ENCODE measurements around the gene EMC8. TPM values are rescaled to one million over a fixed set of nuclear protein-coding genes. Genes with fewer than 3 reads are reported as not detected.

Gene EMC8
- total RNA-seq, 4 donors from 2014 or later = 23.4 to 32.5 (median 26.8) TPM

DNA sequence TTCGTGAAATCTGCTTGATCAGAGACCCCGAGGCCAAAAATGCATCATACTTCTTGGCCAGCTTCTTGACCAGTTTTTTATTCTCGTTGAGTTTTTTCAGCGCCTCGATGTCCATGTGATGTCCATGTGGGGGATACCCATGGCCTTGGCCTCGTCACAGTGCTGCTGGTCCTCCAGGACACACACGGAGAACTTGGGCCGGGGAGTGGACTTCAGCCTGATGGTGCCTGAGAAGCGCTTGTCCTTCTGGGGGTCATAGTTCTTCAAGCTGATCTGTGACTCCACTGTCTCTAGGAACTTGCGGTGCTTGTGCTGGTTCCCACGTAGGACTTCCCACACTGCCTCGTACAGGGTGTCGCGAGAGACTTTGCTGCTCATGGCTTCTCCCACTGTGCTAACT, 16.8 kb upstream of the EMC8 start:
- H3K9me3 ChIP-seq = no peaks in the 10 kb centered on the region
- TF ChIP-seq POLR2AphosphoS5 (IDR thresholded peaks at IDR 0.05) (no peak), POLR2A (IDR thresholded peaks at IDR 0.05) (no peak), EP300 (IDR thresholded peaks at IDR 0.05) (no peak)
- TF ChIP-seq, protein P1, sequence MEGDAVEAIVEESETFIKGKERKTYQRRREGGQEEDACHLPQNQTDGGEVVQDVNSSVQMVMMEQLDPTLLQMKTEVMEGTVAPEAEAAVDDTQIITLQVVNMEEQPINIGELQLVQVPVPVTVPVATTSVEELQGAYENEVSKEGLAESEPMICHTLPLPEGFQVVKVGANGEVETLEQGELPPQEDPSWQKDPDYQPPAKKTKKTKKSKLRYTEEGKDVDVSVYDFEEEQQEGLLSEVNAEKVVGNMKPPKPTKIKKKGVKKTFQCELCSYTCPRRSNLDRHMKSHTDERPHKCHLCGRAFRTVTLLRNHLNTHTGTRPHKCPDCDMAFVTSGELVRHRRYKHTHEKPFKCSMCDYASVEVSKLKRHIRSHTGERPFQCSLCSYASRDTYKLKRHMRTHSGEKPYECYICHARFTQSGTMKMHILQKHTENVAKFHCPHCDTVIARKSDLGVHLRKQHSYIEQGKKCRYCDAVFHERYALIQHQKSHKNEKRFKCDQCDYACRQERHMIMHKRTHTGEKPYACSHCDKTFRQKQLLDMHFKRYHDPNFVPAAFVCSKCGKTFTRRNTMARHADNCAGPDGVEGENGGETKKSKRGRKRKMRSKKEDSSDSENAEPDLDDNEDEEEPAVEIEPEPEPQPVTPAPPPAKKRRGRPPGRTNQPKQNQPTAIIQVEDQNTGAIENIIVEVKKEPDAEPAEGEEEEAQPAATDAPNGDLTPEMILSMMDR (IDR thresholded peaks at IDR 0.05) = no peak
- no peak for ATAC-seq
- no peak overlapping the region for H3K27ac ChIP-seq
- peaks cover 0 to 19% (median 0%) of the 10 kb centered on the region in 3 donors for H3K4me1 ChIP-seq
- no peak overlapping the region for H3K4me3 ChIP-seq
- H3K36me3 ChIP-seq = no peaks in the 10 kb centered on the region
- peaks cover 12% of the 10 kb centered on the region for H3K27me3 ChIP-seq
- 88 to 90% methylated on average over 4 to 9 of the region's 14 CpGs for WGBS, 2 donors (ENCODE audit: low coverage in 1 of 2)

DNA sequence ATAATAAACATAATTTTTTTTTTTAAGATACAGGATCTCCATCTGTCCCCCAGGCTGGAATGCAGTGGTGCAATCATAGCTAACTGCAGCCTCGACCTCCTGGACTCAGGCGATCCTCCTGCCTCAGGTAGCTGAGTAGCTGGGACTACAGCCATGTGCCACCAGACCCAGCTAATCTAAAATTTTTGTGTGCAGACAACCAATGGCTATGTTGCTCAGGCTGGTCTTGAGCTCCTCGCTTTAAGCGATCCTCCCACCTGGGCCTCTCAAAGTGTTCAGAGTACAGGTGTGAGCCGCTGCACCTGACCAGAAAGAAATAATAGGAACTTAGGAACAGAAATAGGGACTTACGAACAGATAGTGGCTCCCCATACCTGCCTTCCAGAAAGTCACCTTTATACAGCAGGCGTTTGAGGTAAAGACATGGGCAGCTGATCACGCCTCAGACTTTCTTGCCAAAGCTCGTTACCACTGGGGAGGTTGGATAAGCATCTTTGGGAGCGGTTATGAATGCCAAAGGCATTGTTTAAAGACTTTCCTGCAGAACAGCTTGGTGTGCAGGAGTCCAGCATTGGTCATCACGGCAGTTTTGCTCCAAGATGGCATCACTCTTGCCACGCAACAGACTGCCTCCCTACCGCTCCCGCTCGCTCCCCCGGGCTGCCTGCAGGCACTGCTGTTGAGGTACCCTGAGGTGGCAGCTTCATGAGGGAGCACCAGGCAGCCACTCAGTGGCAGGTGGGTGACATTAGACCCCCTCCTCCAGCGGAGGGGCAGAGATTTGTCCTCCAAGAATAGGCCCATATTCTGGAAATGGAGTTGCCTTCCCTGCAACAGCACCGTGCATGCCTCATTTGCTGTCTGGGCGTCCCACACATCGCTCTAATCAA, 13.7 kb upstream of the EMC8 start:
- ATAC-seq = no peak
- no peaks in the 10 kb centered on the region for H3K36me3 ChIP-seq
- H3K4me3 ChIP-seq = no peak overlapping the region
- H3K9me3 ChIP-seq = no peaks in the 10 kb centered on the region
- H3K4me1 ChIP-seq = no peaks in the 10 kb centered on the region
- H3K27me3 ChIP-seq = peaks cover 22% of the 10 kb centered on the region
- TF ChIP-seq POLR2AphosphoS5 (IDR thresholded peaks at IDR 0.05) = no peak
- TF ChIP-seq, protein P1 (IDR thresholded peaks at IDR 0.05) = no peak
- no peak for TF ChIP-seq POLR2A (IDR thresholded peaks at IDR 0.05)
- no peak for TF ChIP-seq EP300 (IDR thresholded peaks at IDR 0.05)
- no peak overlapping the region for H3K27ac ChIP-seq
- 89 to 91% methylated on average over 7 to 13 of the region's 20 CpGs for WGBS, 2 donors (ENCODE audit: low coverage in 1 of 2)

DNA sequence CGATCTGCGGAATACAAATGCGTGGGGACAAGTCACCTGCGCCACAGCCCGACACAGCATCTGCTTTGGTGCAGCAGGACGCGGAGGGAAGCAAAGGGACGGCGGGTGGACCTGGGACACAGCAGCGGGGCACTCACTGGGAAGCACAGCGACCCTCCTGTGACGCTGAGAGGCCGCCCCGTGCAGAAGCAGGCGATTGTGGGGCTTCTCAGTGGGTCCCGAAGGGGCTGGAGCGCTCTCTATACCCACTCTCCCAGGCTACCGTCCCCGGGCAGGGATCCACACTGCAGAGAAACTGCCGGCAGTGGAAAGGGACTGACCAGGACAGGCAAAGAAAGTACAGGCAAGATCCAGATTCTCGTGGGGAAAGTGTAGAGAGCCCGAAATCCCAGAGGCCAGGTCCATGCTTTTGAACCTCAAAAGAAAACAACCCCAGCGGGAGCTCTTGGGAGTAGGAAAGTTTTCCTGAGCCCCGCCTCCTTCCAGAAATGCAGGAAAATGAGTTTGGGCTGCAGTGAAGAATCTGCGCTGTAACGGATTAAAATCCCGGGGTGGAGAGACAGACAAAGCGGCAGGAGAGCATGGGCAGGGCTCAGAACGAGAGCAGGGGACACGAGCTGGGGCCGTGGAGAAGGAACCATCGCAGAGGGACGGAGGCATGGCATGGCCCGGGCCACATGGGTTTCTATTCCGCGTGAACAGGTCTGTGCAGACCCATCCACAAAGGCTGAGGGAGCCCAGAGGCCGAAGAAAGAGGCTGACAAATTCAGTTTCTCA, 12.9 kb upstream of the EMC8 start:
- H3K4me3 ChIP-seq = no peak overlapping the region
- H3K27ac ChIP-seq = no peak overlapping the region
- H3K9me3 ChIP-seq = no peaks in the 10 kb centered on the region
- TF ChIP-seq POLR2AphosphoS5 (IDR thresholded peaks at IDR 0.05) = no peak
- TF ChIP-seq, protein P1 (IDR thresholded peaks at IDR 0.05) = no peak
- no peak for TF ChIP-seq EP300 (IDR thresholded peaks at IDR 0.05)
- TF ChIP-seq POLR2A (IDR thresholded peaks at IDR 0.05) = no peak
- 30 to 60% methylated on average over 10 to 32 of the region's 37 CpGs for WGBS, 2 donors (ENCODE audit: low coverage in 1 of 2)
- no peaks in the 10 kb centered on the region for H3K4me1 ChIP-seq
- peaks cover 0 to 2% of the 10 kb centered on the region in 2 donors for H3K36me3 ChIP-seq
- ATAC-seq = no peak
- H3K27me3 ChIP-seq = peaks cover 22% of the 10 kb centered on the region

DNA sequence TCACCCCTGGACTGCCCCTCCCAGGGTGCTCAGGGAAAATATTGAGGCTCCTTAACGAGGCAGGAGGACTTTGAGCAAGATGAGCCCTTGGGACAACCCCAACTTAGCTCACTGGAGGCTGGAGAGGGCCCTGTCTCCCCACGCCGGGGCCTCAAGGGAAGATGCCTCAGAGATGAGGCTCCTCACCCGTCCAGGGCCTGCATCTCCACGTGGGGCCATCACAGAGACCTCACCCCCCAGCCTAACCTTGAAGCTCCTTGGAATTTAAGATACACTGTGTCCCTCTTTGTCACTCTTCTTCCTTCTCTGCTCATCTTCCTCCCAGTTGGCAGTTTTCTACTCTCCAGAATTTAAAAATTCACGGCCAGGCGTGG, 11.4 kb upstream of the EMC8 start:
- peaks cover 4 to 17% of the 10 kb centered on the region in 2 donors for H3K36me3 ChIP-seq
- ATAC-seq = no peak
- no peak overlapping the region for H3K27ac ChIP-seq
- H3K4me3 ChIP-seq = no peak overlapping the region
- H3K27me3 ChIP-seq = peaks cover 22% of the 10 kb centered on the region
- no peaks in the 10 kb centered on the region for H3K4me1 ChIP-seq
- TF ChIP-seq, protein P1 (IDR thresholded peaks at IDR 0.05) = no peak
- no peak for TF ChIP-seq EP300 (IDR thresholded peaks at IDR 0.05)
- TF ChIP-seq POLR2AphosphoS5 (IDR thresholded peaks at IDR 0.05) = no peak
- TF ChIP-seq POLR2A (IDR thresholded peaks at IDR 0.05) = no peak
- no peaks in the 10 kb centered on the region for H3K9me3 ChIP-seq
- WGBS, 2 donors (ENCODE audit: low coverage in 1 of 2) = 97 to 100% methylated on average over 2 to 4 of the region's 7 CpGs

All from gastroesophageal sphincter (tissue), 4 donors.